Measurements from ENCODE around the gene ZFPL1. TPM values are rescaled to one million over a fixed set of nuclear protein-coding genes. Genes with fewer than 3 reads are reported as not detected.

Gene ZFPL1
- total and polyA plus RNA-seq, 10 of the 15 experiments (the other 5 are each of a cell fraction or from before 2014, with no cell fraction given), result 2.2 to 37.8 (median 27.0) TPM

GRCh38 chr11:65121865-65122696 lies 38.1 kb downstream of the ZFPL1 start, which contains the start of the genes FAU and MRPL49 (continued):
- TF ChIP-seq ZBTB40 (IDR thresholded peaks at IDR 0.05; ENCODE audit: borderline replicate concordance) (peak; percentile 44; the same call in 1 of the 2 replicates), TBL1XR1 (IDR thresholded peaks at IDR 0.05; ENCODE audit: low read depth, low read length) (peak; percentile 70; the same call in 1 of the 2 replicates), E2F8 (IDR thresholded peaks at IDR 0.05; ENCODE audit: low read depth, partially characterized antibody) (no peak), PRDM15 (CRISPR knock-in tag; IDR thresholded peaks at IDR 0.05) (no peak), E2F4 (IDR thresholded peaks at IDR 0.05; ENCODE audit: low read depth, low read length) (no peak; the same call in 1 of the 2 replicates), KAT2A (conservative IDR thresholded peaks at IDR 0.05; ENCODE audit: control insufficient read depth, low read depth, low read length) (no peak), EGR1 (IDR thresholded peaks at IDR 0.05; ENCODE audit: borderline replicate concordance in 1 of 2, low read depth in 2 of 2, low read length in 2 of 2) (peak in 1 of 2 experiments; percentile 48; a peak in 1 of 3 replicates), HSF1 (IDR thresholded peaks at IDR 0.05; ENCODE audit: low read depth, low read length) (no peak), CHD2 (IDR thresholded peaks at IDR 0.05; ENCODE audit: borderline replicate concordance, low read depth, low read length) (peak; percentile 52; the same call in 1 of the 2 replicates), FOXK2 (IDR thresholded peaks at IDR 0.05) (peak; percentile 58), RBBP5 (conservative IDR thresholded peaks at IDR 0.05) (no peak)

Measured in GM12878 (cell line).